Measurements from ENCODE around the gene OPN3.
A peak's percentile ranks its signal among the peaks of the same experiment; 100 is the strongest.

Gene OPN3

GRCh38 chr1:241640149-241640866 lies at the start of gene OPN3, which contains the start of gene CHML:
Gene OPN3 (minus strand): TSS chr1:241640369. CDS start chr1:241640254, 115 bp downstream.
Gene CHML (minus strand): TSS chr1:241640369. CDS start chr1:241635766, 4,603 bp downstream.
- TF ChIP-seq, protein P1, sequence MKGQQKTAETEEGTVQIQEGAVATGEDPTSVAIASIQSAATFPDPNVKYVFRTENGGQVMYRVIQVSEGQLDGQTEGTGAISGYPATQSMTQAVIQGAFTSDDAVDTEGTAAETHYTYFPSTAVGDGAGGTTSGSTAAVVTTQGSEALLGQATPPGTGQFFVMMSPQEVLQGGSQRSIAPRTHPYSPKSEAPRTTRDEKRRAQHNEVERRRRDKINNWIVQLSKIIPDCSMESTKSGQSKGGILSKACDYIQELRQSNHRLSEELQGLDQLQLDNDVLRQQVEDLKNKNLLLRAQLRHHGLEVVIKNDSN (IDR thresholded peaks at IDR 0.05), result no peak
- TF ChIP-seq, protein P2, sequence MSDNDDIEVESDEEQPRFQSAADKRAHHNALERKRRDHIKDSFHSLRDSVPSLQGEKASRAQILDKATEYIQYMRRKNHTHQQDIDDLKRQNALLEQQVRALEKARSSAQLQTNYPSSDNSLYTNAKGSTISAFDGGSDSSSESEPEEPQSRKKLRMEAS (IDR thresholded peaks at IDR 0.05), result peak; percentile 61
- peak; percentile 57; the same call in 1 of the 2 replicates for TF ChIP-seq TAF1 (IDR thresholded peaks at IDR 0.05; ENCODE audit: low read depth)
- no peak for TF ChIP-seq RAD21 (IDR thresholded peaks at IDR 0.05; ENCODE audit: low read depth)

DNA sequence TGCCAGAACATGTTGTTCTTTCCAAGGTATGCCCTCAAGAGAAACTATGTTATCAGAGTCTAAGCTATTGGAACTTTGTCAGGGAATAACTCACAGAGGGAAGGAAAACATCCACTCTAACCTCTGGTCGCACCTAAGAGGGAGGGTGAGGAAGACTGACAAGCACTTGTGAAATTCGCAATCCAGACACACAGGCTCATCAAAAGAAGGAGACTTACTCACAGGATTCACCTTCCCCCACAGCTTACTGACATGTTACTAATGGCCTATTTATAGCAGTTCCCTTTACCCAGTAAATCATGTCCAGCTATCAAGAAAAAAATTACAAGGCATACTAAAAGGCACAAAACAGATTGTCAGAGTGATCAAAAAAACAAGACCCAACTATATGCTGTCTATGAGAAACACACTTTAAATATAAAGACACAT lies 48.8 kb upstream of the OPN3 start:
- TF ChIP-seq CREB1 (IDR thresholded peaks at IDR 0.05; ENCODE audit: low read depth), result no peak
- no peak for TF ChIP-seq FOXM1 (IDR thresholded peaks at IDR 0.05; ENCODE audit: borderline replicate concordance, low read depth)
- TF ChIP-seq, protein P1 (IDR thresholded peaks at IDR 0.05), result no peak
- TF ChIP-seq, protein P3, sequence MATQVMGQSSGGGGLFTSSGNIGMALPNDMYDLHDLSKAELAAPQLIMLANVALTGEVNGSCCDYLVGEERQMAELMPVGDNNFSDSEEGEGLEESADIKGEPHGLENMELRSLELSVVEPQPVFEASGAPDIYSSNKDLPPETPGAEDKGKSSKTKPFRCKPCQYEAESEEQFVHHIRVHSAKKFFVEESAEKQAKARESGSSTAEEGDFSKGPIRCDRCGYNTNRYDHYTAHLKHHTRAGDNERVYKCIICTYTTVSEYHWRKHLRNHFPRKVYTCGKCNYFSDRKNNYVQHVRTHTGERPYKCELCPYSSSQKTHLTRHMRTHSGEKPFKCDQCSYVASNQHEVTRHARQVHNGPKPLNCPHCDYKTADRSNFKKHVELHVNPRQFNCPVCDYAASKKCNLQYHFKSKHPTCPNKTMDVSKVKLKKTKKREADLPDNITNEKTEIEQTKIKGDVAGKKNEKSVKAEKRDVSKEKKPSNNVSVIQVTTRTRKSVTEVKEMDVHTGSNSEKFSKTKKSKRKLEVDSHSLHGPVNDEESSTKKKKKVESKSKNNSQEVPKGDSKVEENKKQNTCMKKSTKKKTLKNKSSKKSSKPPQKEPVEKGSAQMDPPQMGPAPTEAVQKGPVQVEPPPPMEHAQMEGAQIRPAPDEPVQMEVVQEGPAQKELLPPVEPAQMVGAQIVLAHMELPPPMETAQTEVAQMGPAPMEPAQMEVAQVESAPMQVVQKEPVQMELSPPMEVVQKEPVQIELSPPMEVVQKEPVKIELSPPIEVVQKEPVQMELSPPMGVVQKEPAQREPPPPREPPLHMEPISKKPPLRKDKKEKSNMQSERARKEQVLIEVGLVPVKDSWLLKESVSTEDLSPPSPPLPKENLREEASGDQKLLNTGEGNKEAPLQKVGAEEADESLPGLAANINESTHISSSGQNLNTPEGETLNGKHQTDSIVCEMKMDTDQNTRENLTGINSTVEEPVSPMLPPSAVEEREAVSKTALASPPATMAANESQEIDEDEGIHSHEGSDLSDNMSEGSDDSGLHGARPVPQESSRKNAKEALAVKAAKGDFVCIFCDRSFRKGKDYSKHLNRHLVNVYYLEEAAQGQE (IDR thresholded peaks at IDR 0.05; ENCODE audit: low read depth), result no peak
- TF ChIP-seq EP300 (IDR thresholded peaks at IDR 0.05; ENCODE audit: borderline replicate concordance), result no peak
- no peak for TF ChIP-seq CEBPB (IDR thresholded peaks at IDR 0.05)
- no peak for TF ChIP-seq NFIC (IDR thresholded peaks at IDR 0.05)
- no peak for TF ChIP-seq TEAD4 (IDR thresholded peaks at IDR 0.05)
- TF ChIP-seq EGR1 (IDR thresholded peaks at IDR 0.05), result no peak

DNA sequence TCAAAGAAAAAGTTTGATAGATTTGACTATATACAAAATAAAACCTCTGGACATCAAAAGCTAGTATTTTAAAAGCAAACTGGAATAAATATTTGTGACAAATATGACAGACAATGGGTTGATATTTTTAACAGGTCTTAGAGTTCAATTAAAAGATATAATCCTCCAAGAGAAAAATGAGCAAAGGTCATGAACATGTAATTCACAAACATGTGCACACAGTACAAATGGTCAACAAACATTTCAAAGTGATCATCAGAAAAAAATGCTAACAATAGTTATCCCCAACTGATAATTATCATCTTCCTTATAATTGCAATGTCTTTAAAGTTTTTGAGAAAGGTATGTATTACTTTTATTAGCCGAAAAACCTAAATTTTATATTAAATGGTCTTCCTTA lies 43.9 kb upstream of the OPN3 start:
- TF ChIP-seq FOXM1 (IDR thresholded peaks at IDR 0.05; ENCODE audit: borderline replicate concordance, low read depth), result no peak
- no peak for TF ChIP-seq RAD21 (IDR thresholded peaks at IDR 0.05; ENCODE audit: low read depth)

DNA sequence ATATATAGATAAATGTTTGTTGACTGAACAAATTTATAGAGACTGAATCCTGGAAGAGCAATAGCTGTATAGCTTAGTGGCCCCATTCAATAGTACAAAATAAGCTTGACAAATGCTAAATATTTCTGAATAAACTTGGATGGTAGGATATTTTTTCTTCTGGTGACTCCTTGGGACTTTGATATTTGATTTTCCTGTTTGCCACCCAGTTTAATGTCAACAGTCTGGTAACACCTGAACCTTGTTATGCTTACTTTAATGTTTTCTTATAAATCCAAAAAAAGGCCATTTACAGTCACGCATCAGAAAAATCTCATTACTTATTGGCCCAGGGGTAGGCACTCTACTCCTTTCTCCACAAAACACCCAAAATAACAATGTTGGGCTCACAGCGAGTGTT lies 42.8 kb upstream of the OPN3 start:
- TF ChIP-seq CEBPB (IDR thresholded peaks at IDR 0.05) (no peak), NFIC (IDR thresholded peaks at IDR 0.05) (no peak), YY1 (IDR thresholded peaks at IDR 0.05; ENCODE audit: low read depth) (no peak), EP300 (IDR thresholded peaks at IDR 0.05; ENCODE audit: borderline replicate concordance) (no peak), TAF1 (IDR thresholded peaks at IDR 0.05; ENCODE audit: low read depth) (no peak), RAD21 (IDR thresholded peaks at IDR 0.05; ENCODE audit: low read depth) (no peak), CREB1 (IDR thresholded peaks at IDR 0.05; ENCODE audit: low read depth) (no peak), ZBTB7A (IDR thresholded peaks at IDR 0.05; ENCODE audit: low read depth) (no peak), FOXM1 (IDR thresholded peaks at IDR 0.05; ENCODE audit: borderline replicate concordance, low read depth) (no peak), EGR1 (IDR thresholded peaks at IDR 0.05) (no peak)
- TF ChIP-seq, protein P1 (IDR thresholded peaks at IDR 0.05), result no peak

GRCh38 chr1:241679961-241680360 lies 39.8 kb upstream of the OPN3 start:
- no peak for TF ChIP-seq FOXM1 (IDR thresholded peaks at IDR 0.05; ENCODE audit: borderline replicate concordance, low read depth)

- TF ChIP-seq TAF1 (IDR thresholded peaks at IDR 0.05; ENCODE audit: low read depth) (no peak), TEAD4 (IDR thresholded peaks at IDR 0.05) (no peak), EGR1 (IDR thresholded peaks at IDR 0.05) (no peak), RAD21 (IDR thresholded peaks at IDR 0.05; ENCODE audit: low read depth) (no peak)
Measured at GRCh38 chr1:241679404-241679803, 39.2 kb upstream of the OPN3 start.

- no peak for TF ChIP-seq RAD21 (IDR thresholded peaks at IDR 0.05; ENCODE audit: low read depth)
- TF ChIP-seq, protein P3 (IDR thresholded peaks at IDR 0.05; ENCODE audit: low read depth), result no peak
- TF ChIP-seq EGR1 (IDR thresholded peaks at IDR 0.05), result no peak
- TF ChIP-seq TCF12 (IDR thresholded peaks at IDR 0.05; ENCODE audit: low read depth), result no peak
- no peak for TF ChIP-seq EP300 (IDR thresholded peaks at IDR 0.05; ENCODE audit: borderline replicate concordance)
- no peak for TF ChIP-seq CEBPB (IDR thresholded peaks at IDR 0.05)
- TF ChIP-seq, protein P2 (IDR thresholded peaks at IDR 0.05), result no peak
- no peak for TF ChIP-seq NFIC (IDR thresholded peaks at IDR 0.05)
- no peak for TF ChIP-seq ZBTB7A (IDR thresholded peaks at IDR 0.05; ENCODE audit: low read depth)
Measured at GRCh38 chr1:241678536-241678935, 38.4 kb upstream of the OPN3 start.
